ENCODE results near the gene NUP188. TPM values are rescaled to one million over a fixed set of nuclear protein-coding genes. Genes with fewer than 3 reads are reported as not detected.

Gene NUP188
- total RNA-seq, 1 donor, result 59.2 TPM

DNA sequence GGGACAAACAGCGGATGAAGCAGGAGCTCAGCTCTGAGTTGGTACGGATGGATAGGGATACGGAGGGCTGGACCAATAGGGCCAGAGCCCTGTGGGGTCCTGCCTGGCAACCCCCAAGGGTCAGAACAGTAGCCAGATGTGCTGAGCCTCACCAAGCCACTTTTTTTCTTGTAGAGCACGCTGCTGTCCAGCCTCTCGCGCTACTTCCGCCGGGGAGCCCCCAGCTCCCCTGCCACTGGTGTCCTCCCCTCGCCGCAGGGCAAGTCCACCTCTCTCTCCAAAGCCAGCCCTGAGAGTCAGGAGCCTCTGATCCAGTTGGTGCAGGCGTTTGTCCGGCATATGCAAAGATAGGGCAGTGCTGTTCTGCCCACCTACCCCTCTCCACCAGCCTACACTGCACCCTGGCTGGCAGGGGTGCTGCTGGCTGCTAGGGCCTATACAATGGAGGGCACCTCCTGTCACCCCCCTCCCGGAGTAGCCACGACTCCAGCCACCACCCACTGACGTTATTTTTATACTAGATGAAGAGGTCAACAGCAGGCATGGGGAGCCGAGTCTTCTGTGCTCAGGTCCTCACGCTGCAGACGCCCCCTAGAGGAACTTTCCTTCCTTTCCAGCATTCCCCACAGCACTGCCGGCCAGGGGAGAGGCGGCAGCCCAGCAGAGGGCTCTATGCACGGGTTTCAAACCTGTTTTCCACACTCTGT lies 59.0 kb downstream of the NUP188 start:
- TF ChIP-seq, protein P1, sequence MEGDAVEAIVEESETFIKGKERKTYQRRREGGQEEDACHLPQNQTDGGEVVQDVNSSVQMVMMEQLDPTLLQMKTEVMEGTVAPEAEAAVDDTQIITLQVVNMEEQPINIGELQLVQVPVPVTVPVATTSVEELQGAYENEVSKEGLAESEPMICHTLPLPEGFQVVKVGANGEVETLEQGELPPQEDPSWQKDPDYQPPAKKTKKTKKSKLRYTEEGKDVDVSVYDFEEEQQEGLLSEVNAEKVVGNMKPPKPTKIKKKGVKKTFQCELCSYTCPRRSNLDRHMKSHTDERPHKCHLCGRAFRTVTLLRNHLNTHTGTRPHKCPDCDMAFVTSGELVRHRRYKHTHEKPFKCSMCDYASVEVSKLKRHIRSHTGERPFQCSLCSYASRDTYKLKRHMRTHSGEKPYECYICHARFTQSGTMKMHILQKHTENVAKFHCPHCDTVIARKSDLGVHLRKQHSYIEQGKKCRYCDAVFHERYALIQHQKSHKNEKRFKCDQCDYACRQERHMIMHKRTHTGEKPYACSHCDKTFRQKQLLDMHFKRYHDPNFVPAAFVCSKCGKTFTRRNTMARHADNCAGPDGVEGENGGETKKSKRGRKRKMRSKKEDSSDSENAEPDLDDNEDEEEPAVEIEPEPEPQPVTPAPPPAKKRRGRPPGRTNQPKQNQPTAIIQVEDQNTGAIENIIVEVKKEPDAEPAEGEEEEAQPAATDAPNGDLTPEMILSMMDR (IDR thresholded peaks at IDR 0.05; ENCODE audit: insufficient read depth, low read depth, low read length), result peak; percentile 93
- DNase-seq (ENCODE audit: low read depth), result peak; percentile 77
- no peak overlapping the region for H3K4me3 ChIP-seq (ENCODE audit: low read depth, low read length)

GRCh38 chr9:129007035-129007765 lies 59.7 kb downstream of the NUP188 start:
- no peak for DNase-seq (ENCODE audit: low read depth)
- TF ChIP-seq, protein P1 (IDR thresholded peaks at IDR 0.05; ENCODE audit: insufficient read depth, low read depth, low read length), result no peak

GRCh38 chr9:129007766-129008468 lies 60.4 kb downstream of the NUP188 start:
- TF ChIP-seq, protein P1 (IDR thresholded peaks at IDR 0.05; ENCODE audit: insufficient read depth, low read depth, low read length), result no peak
- no peak for DNase-seq (ENCODE audit: low read depth)
- no peak overlapping the region for H3K4me3 ChIP-seq (ENCODE audit: low read depth, low read length)

More at GRCh38 chr9:129007035-129007765, 59.7 kb downstream of the NUP188 start:
- H3K4me3 ChIP-seq (ENCODE audit: low read depth, low read length), result no peak overlapping the region

DNA sequence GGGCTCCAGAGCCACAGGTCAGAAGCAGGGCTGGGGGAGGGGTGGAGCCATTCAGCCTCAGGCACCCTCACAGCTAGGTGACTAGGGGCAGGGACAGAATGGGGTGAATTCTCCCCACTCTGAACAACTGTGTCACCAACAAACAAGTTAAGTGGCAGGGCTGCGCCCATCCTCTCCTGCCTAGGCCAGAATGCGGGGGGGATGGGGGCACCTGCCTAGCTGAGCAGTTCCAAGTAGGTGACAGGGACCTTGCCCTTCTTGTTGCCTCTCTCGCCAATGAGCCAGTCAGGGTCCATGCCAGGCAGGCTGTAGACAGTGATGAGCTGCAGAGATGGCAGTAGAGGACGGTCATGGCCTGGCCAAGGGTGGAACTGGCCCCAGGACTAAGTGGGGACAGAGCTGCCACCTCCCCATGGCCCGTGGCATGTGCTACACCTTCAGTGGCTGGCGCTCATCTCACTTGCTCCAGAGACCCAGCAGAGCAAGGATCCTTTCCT lies 61.0 kb downstream of the NUP188 start:
- no peak overlapping the region for H3K4me3 ChIP-seq (ENCODE audit: low read depth, low read length)
- no peak for DNase-seq (ENCODE audit: low read depth)
- TF ChIP-seq, protein P1 (IDR thresholded peaks at IDR 0.05; ENCODE audit: insufficient read depth, low read depth, low read length), result no peak

- TF ChIP-seq, protein P1 (IDR thresholded peaks at IDR 0.05; ENCODE audit: insufficient read depth, low read depth, low read length), result no peak
- H3K4me3 ChIP-seq (ENCODE audit: low read depth, low read length), result no peak overlapping the region
- no peak for DNase-seq (ENCODE audit: low read depth)
Measured at GRCh38 chr9:129008986-129009583, 61.6 kb downstream of the NUP188 start.

- no peak overlapping the region for H3K4me3 ChIP-seq (ENCODE audit: low read depth, low read length)
- TF ChIP-seq, protein P1 (IDR thresholded peaks at IDR 0.05; ENCODE audit: insufficient read depth, low read depth, low read length), result no peak
- DNase-seq (ENCODE audit: low read depth), result no peak
Measured at GRCh38 chr9:129009584-129010141, 62.2 kb downstream of the NUP188 start.
